Left ventricle myocardium inferior (tissue), 1 donor: ENCODE results near the gene NME7. TPM values are rescaled to one million over a fixed set of nuclear protein-coding genes. Genes with fewer than 3 reads are reported as not detected.

Experiments used
- DNase-seq: peaks from one replicate; pipeline ENCODE4 v3.0.0-alpha.2; 2020
- H3K27ac ChIP-seq: fragments of 200-600 bp; replicated peaks from 2 replicates; pipeline ENCODE4 v1.8.0; 2021
- H3K27me3 ChIP-seq: fragments of 200-600 bp; 2 replicates; pipeline ENCODE4 v1.8.0; 2021; ENCODE audit warnings: low read depth
- H3K36me3 ChIP-seq: fragments of 200-600 bp; 2 replicates; pipeline ENCODE4 v1.8.0; 2021
- H3K4me1 ChIP-seq: fragments of 200-600 bp; 2 replicates; pipeline ENCODE4 v1.8.0; 2021
- H3K4me3 ChIP-seq: fragments of 200-600 bp; 2 replicates; pipeline ENCODE4 v1.8.0; 2021; ENCODE audit warnings: mild to moderate bottlenecking, moderate library complexity
- H3K9me3 ChIP-seq: fragments of 200-600 bp; replicated peaks from 2 replicates; pipeline ENCODE4 v1.8.0; 2021
- CTCF ChIP-seq: fragments of 200-600 bp; IDR thresholded peaks from 2 replicates; pipeline ENCODE4 v1.8.0; 2021; ENCODE audit warnings: antibody characterized with exemption, mild to moderate bottlenecking, borderline replicate concordance
- intact Hi-C: fragments of 100-400 bp; cut with micrococcal nuclease; formaldehyde crosslinking; loops from one replicate; pipeline ENCODE4 v1.11.0; 2022
- total RNA-seq: library from RNA; stranded (reverse); fragmentation: NEBNext Ultra II Directional; extraction: Animal tissue kit (Norgen Biotek cat#: 25700); gene quantifications from one replicate; pipeline ENCODE4 v1.2.1, GENCODE V29; 2021
- donor health status: DM: no; HTN: yes; CAD: no; lungs with severe emphysema.

NME7 gene
- total RNA-seq, 1 donor from 2014 or later: 13.1 TPM

- Histone ChIP-seq H3K27me3 (no peaks in the 10 kb centered on the region), H3K4me3 (no peak overlapping the region), H3K36me3 (no peaks in the 10 kb centered on the region), H3K4me1 (no peaks in the 10 kb centered on the region), H3K27ac (no peak overlapping the region), H3K9me3 (no peaks in the 10 kb centered on the region)
- intact Hi-C loops: no loop called here
- no peak for DNase-seq
- TF ChIP-seq CTCF: no peak
Observed at GRCh38 chr1:169141356-169141755, 226.2 kb downstream of the NME7 start.

DNA sequence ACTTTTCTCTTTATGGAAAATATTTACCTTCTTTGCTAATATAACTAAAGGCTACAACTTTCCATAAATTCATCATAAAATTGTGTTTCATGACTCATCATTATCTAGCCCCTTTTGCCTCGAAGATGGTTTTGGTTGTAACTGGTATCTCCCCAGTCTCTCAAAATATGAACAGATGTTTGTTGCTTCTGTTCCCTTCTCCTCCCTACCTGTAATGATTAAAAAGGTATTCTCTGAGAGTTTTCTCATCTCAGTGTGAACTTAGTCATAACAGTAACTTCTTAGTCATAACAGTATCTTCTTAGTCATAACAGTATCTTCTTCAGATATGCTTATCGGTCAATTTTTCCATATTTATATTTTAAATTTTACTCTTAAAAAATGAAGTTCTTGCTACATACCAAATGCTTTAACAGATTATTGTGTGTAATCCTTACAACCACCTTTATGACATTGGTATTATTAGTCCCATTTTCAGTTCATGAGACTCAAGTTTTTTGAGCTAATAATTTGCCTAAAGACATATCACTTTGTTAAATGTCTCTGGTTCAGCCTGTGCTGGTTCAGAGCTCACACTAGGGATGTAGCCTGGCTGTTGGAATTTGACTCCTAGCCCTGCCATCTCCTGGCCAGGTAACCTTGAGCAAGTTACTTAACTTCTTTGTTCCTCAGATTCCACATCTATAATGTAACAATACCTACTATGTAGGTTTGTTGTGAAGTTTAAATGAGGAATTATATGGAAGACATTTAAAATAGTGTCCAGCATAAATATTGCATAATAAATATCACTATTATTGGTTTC, 228.5 kb downstream of the NME7 start:
- H3K27me3 ChIP-seq: no peaks in the 10 kb centered on the region
- H3K4me1 ChIP-seq: no peaks in the 10 kb centered on the region
- no peaks in the 10 kb centered on the region for H3K9me3 ChIP-seq
- H3K27ac ChIP-seq: no peak overlapping the region
- no peak for TF ChIP-seq CTCF
- intact Hi-C loops: no loop called here
- H3K36me3 ChIP-seq: no peaks in the 10 kb centered on the region
- DNase-seq: no peak
- H3K4me3 ChIP-seq: no peak overlapping the region

DNA sequence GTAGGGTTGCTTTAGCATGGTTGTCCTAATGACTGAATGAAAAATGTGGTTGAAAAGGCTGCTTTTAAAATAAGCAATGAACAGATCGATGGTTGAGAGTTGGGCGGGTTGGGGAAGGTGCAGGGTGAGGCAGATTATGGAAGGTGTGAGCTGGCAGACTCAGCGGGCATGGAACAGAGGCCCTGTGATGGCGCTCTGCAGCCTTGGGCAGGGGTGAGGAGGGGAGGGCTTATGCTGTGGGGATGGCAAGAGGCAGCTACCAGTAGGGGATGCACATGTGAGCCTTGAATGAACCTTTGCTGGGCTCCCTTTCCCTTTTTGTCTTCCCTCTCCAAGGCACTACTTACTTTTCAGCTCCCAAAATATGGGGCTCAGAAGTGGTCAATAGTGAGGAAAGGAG, 230.2 kb downstream of the NME7 start:
- intact Hi-C loops: no loop called here
- DNase-seq: no peak
- Histone ChIP-seq H3K4me3 (no peak overlapping the region), H3K27ac (no peak overlapping the region), H3K9me3 (no peaks in the 10 kb centered on the region), H3K36me3 (peaks cover 7% of the 10 kb centered on the region), H3K4me1 (peaks cover 8% of the 10 kb centered on the region), H3K27me3 (no peaks in the 10 kb centered on the region)
- TF ChIP-seq CTCF: no peak

DNA sequence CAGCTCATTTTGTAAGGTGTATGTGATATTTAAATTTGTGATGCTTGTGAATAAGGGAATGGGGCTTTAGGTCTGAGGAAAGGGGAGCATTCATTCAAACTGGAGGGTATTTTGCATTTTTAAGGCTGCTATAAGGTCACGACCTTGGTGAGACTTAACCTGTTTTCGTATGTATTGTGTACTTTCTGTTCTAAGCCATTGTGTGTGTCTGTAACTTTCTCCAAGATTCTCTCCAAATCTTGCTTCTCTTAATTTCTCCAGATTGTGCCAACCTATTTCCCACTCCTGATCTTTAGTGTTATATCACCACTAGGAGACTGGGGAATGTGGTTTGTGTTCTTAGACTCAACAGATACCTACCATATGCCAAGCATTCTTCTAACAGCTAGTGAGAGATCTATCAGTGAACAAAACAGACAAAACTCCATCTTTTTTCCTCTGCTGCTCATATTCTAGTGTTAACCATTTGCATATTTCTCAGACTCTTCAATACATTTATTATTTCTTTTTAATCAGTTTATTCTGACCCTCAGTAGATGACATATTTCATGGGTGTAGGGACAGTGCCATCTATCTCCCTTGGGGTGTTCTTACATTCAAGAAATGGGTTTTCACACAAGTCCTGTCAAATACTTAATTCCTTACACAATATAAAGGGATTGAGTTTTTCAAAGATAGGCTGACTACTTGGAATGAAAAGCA, 233.6 kb downstream of the NME7 start:
- Histone ChIP-seq H3K9me3 (no peaks in the 10 kb centered on the region), H3K27me3 (no peaks in the 10 kb centered on the region), H3K4me3 (no peak overlapping the region), H3K27ac (peak overlapping the region; percentile 5), H3K36me3 (peaks cover 38% of the 10 kb centered on the region), H3K4me1 (peaks cover 31% of the 10 kb centered on the region)
- intact Hi-C loops: no loop called here
- TF ChIP-seq CTCF: peak; percentile 51
- DNase-seq: no peak

GRCh38 chr1:169133228-169133576, 234.4 kb downstream of the NME7 start:
- H3K4me1 ChIP-seq: peaks cover 38% of the 10 kb centered on the region
- TF ChIP-seq CTCF: no peak
- DNase-seq: no peak
- H3K4me3 ChIP-seq: no peak overlapping the region
- no peaks in the 10 kb centered on the region for H3K9me3 ChIP-seq
- H3K27me3 ChIP-seq: no peaks in the 10 kb centered on the region
- intact Hi-C loops: no loop called here
- peak overlapping the region; percentile 5 for H3K27ac ChIP-seq
- peaks cover 40% of the 10 kb centered on the region for H3K36me3 ChIP-seq
